Kidney epithelial cell (primary cell): ENCODE measurements around the gene TTYH2. TPM values are rescaled to one million over a fixed set of nuclear protein-coding genes. Genes with fewer than 3 reads are reported as not detected.

Source experiments
- DNase-seq: peaks from one replicate; pipeline ENCODE4 v3.0.0-alpha.2; 2010; ENCODE audit warnings: low read depth
- H3K27me3 ChIP-seq: 2 replicates; pipeline ENCODE4 v1.6.0; 2011; ENCODE audit warnings: low read length; ENCODE audit not compliant: control insufficient read depth, insufficient read depth
- H3K36me3 ChIP-seq: 2 replicates; pipeline ENCODE4 v1.5.1; 2011; ENCODE audit warnings: low read length; ENCODE audit not compliant: control insufficient read depth, insufficient read depth
- H3K4me3 ChIP-seq: 2 replicates; pipeline ENCODE4 v1.5.1; 2011; ENCODE audit warnings: low read depth, mild to moderate bottlenecking, control low read depth, low read length
- total RNA-seq: library from RNA; depleted of rRNA; stranded (reverse); fragments of >200 nt; gene quantifications from 2 replicates; pipeline ENCODE4 v1.2.3, GENCODE V29; 2015
- TF ChIP-seq, protein P1 (sequence below): IDR thresholded peaks from 2 replicates; pipeline ENCODE4 v1.5.1; 2011; ENCODE audit warnings: mild to moderate bottlenecking, moderate library complexity, low read length, control low read depth, inconsistent platforms; ENCODE audit not compliant: insufficient read depth, poor library complexity, severe bottlenecking

Gene TTYH2
- total RNA-seq, 1 donor from 2014 or later = 1.1 TPM

DNA sequence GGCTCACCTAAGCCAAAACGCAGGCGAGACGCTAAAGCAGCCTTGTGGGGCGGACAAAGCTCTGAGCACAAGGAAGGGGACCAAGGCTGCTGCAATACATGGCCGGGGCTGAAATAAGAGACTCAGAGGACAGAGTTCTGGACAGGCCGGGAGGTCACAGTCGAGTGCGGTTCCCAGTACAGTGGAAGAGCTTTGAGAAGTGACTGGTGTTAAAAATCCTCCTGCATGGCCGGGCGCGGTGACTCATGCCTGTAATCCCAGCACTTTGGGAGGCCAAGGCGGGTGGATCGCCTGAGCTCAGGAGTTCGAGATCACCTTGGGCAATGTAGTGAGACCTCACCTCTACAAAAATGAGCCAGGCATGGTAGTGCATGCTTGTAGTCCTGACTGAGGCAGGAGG is 10.5 kb downstream of the TTYH2 start:
- Histone ChIP-seq H3K36me3 (no peaks in the 10 kb centered on the region), H3K27me3 (peaks cover 5% of the 10 kb centered on the region), H3K4me3 (no peak overlapping the region)
- TF ChIP-seq, protein P1, sequence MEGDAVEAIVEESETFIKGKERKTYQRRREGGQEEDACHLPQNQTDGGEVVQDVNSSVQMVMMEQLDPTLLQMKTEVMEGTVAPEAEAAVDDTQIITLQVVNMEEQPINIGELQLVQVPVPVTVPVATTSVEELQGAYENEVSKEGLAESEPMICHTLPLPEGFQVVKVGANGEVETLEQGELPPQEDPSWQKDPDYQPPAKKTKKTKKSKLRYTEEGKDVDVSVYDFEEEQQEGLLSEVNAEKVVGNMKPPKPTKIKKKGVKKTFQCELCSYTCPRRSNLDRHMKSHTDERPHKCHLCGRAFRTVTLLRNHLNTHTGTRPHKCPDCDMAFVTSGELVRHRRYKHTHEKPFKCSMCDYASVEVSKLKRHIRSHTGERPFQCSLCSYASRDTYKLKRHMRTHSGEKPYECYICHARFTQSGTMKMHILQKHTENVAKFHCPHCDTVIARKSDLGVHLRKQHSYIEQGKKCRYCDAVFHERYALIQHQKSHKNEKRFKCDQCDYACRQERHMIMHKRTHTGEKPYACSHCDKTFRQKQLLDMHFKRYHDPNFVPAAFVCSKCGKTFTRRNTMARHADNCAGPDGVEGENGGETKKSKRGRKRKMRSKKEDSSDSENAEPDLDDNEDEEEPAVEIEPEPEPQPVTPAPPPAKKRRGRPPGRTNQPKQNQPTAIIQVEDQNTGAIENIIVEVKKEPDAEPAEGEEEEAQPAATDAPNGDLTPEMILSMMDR = no peak
- no peak for DNase-seq

DNA sequence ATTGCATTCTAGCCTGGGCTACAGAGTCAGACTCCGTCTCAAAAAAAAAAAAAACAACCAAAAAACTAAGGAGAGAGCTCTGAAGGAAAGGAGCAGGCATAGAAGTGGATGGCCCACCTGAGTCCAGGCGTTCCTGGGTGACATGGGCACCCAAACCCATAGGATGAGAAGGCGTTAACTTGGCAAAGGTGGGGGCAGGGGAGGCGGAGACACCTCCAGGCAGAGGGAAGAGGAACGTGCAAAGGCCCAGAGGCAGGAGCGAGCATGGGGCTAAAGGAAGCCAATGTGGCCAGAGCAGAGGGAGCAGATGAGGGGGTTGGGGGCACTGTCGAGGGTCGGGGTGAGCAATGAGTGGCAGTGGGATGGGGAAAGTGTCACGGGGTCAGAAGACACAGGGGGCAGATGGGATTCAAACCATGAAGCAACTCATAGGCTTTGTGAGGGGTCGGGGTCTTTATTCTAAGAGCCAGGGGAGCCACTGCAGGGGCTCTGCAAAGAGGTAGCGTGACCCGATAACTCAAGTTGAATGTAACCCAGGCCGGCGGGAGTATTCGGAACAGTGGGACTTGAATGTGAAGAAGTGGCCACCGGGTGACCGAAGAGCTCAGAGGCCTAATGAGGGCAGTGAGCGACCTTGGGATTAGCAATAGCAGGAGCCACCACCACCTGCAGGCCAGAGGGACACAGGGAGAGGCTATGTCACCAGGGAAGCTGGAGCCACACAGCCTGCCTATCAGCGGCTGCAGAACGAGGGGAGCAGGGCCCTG is 11.8 kb downstream of the TTYH2 start:
- no peaks in the 10 kb centered on the region for H3K36me3 ChIP-seq
- DNase-seq = no peak
- no peak overlapping the region for H3K4me3 ChIP-seq
- H3K27me3 ChIP-seq = peaks cover 5% of the 10 kb centered on the region
- TF ChIP-seq, protein P1 = no peak

DNA sequence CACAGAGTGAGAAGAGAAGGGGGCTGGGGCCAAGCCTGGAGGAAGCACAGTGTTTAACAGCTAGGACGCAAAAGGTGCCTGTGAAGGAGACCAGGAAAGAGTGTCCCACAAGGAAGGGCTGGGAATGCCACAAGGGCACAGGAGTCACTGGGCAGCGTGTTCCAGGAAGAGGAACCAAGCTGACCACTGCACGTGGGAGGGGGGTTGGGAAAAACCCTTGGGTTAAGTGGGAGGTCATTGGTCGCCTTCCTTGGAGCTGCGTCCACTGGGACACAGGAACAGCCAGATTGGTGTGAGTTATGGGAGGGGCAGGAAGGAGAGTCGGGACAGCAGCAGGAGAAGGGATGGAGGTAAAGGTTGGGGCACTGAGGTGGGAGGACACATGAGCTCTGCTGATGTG is 12.9 kb downstream of the TTYH2 start:
- TF ChIP-seq, protein P1 = no peak
- Histone ChIP-seq H3K36me3 (no peaks in the 10 kb centered on the region), H3K27me3 (peaks cover 5% of the 10 kb centered on the region), H3K4me3 (no peak overlapping the region)
- DNase-seq = no peak

DNA sequence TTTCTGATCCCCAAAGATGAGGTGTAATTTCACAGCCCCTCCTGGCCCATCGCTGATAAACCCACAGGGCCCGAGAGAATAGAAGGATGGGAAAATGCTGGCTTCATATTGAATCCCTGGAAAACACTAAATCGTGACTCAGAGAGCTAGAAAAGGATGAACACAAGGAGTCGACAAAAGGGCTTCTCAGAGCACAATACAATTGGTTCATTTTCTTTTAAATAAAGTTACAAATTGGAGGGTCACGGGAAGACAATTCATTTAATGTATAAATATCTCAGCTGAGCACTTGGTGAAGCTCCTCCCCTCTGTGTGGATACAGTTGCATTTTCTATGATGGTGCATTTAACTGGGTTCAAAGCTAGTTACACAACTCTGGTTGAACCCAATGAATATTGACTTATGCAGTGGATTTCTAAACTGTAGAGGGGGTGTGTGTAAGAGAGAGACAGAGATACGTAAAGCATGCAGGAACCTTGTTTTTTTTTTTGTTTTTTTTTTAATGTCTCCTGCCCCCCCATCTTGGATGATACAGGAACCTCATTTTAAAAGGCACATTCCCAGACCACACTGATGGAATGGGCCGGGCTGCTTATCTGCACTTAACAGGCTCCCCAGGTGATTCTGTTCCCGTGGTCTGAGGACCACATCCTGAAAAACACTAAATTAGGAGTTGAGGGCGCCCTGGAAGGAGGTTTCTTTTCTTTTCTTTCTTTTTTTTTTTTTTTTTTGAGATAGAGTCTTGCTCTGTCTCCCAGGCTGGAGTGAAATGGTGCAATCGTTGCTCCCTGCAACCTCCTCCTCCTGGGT is 14.1 kb downstream of the TTYH2 start:
- DNase-seq = no peak
- H3K27me3 ChIP-seq = peaks cover 7% of the 10 kb centered on the region
- no peaks in the 10 kb centered on the region for H3K36me3 ChIP-seq
- TF ChIP-seq, protein P1 = no peak
- H3K4me3 ChIP-seq = no peak overlapping the region

DNA sequence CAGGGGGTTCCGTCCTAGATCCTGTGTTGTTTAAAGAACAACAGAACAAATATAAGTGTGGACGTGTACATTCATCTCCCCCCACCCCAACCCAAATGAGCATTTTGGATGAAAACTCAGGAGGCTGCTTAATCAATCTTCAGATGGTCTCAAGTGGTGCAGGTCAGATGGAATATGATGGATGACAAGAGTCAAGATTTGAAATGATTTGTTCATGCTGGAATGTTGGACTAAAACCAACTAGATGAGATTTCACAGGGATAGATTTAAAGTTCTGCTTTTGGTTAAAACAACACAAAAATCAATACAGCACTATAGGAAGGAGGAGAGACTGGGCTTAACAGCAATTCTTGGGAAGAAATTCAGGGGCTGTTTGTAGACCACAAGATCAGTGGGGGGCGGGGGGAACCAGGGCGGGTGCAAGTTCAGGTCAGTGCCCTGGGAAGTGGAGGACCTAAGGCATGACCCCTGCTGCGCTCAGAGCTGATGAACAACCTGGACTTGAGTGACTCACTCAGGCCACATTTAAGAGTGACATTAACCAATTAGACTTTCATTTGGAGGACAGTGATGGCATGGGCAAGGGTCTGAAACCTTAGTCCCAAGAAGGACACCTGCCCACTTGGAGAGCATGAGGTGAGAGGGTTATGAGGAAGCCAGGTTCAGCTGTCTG is 15.1 kb downstream of the TTYH2 start:
- H3K27me3 ChIP-seq = peaks cover 7% of the 10 kb centered on the region

More for the DNA sequence above, 15.1 kb downstream of the TTYH2 start:
- TF ChIP-seq, protein P1 = no peak
- no peak for DNase-seq
- Histone ChIP-seq H3K36me3 (no peaks in the 10 kb centered on the region), H3K4me3 (no peak overlapping the region)
